ENCODE measurements around the gene PEAK1. TPM values are rescaled to one million over a fixed set of nuclear protein-coding genes. Genes with fewer than 3 reads are reported as not detected.
"Not testable (repeated sequence)": the region's sequence is repeated elsewhere in the genome, so short reads cannot be mapped to it uniquely, and the experiment has no call there.

PEAK1 gene
- total and polyA plus RNA-seq, 3 donors from 2014 or later = 33.2 to 130 (median 107) TPM

- no peaks in the 10 kb centered on the region for H3K36me3 ChIP-seq (ENCODE audit: low read depth, missing control alignments)
- H3K4me1 ChIP-seq = no peaks in the 10 kb centered on the region
- no peaks in the 10 kb centered on the region for H3K9me3 ChIP-seq
- 75 to 82% methylated on average over 4 of the region's 4 CpGs for WGBS, 2 donors
- intact Hi-C loops (cut with DNase I; ENCODE audit: low total_unique reads) = no loop called here
- no peak for DNase-seq
- H3K4me3 ChIP-seq = no peak overlapping the region
- H3K27me3 ChIP-seq = no peaks in the 10 kb centered on the region
- no peak overlapping the region for H3K27ac ChIP-seq
- TF ChIP-seq POLR2A (IDR thresholded peaks at IDR 0.05) (no peak), CTCF (IDR thresholded peaks at IDR 0.05) (no peak)
Measured at GRCh38 chr15:77409259-77410156, 10.4 kb downstream of the PEAK1 start.

GRCh38 chr15:77406846-77407245 is 13.1 kb downstream of the PEAK1 start:
- no peak for TF ChIP-seq CTCF (IDR thresholded peaks at IDR 0.05)
- no peak for TF ChIP-seq POLR2A (IDR thresholded peaks at IDR 0.05)
- Histone ChIP-seq H3K27me3 (no peaks in the 10 kb centered on the region), H3K36me3 (ENCODE audit: low read depth, missing control alignments) (no peaks in the 10 kb centered on the region), H3K27ac (no peak overlapping the region), H3K4me3 (no peak overlapping the region), H3K9me3 (no peaks in the 10 kb centered on the region), H3K4me1 (no peaks in the 10 kb centered on the region)
- no peak for DNase-seq
- intact Hi-C loops (cut with DNase I; ENCODE audit: low total_unique reads) = no loop called here
- WGBS, 2 donors = 83 to 86% methylated on average over 4 of the region's 4 CpGs

- H3K4me1 ChIP-seq; H3K27me3 ChIP-seq; H3K36me3 ChIP-seq (ENCODE audit: low read depth, missing control alignments); H3K27ac ChIP-seq; DNase-seq; H3K9me3 ChIP-seq; intact Hi-C loops (cut with DNase I; ENCODE audit: low total_unique reads); H3K4me3 ChIP-seq: not testable (repeated sequence)
- WGBS, 2 donors = 79 to 93% methylated on average over 1 of the region's 1 CpG
Measured at GRCh38 chr15:77406173-77406759, 13.6 kb downstream of the PEAK1 start.

- intact Hi-C loops (cut with DNase I; ENCODE audit: low total_unique reads) = no loop called here
- WGBS, 2 donors = 34 to 51% methylated on average over 1 of the region's 1 CpG
- DNase-seq = no peak
- H3K4me3 ChIP-seq = no peak overlapping the region
- H3K4me1 ChIP-seq = no peaks in the 10 kb centered on the region
- H3K27ac ChIP-seq = no peak overlapping the region
- no peaks in the 10 kb centered on the region for H3K27me3 ChIP-seq
- H3K36me3 ChIP-seq (ENCODE audit: low read depth, missing control alignments) = no peaks in the 10 kb centered on the region
- H3K9me3 ChIP-seq = no peaks in the 10 kb centered on the region
- no peak for TF ChIP-seq CTCF (IDR thresholded peaks at IDR 0.05)
- no peak for TF ChIP-seq POLR2A (IDR thresholded peaks at IDR 0.05)
Measured at GRCh38 chr15:77402740-77403379, 17.0 kb downstream of the PEAK1 start.

GRCh38 chr15:77400258-77400657 is 19.6 kb downstream of the PEAK1 start:
- Histone ChIP-seq H3K27me3 (no peaks in the 10 kb centered on the region), H3K27ac (no peak overlapping the region), H3K36me3 (ENCODE audit: low read depth, missing control alignments) (no peaks in the 10 kb centered on the region), H3K4me1 (no peaks in the 10 kb centered on the region), H3K4me3 (no peak overlapping the region), H3K9me3 (no peaks in the 10 kb centered on the region)
- intact Hi-C loops (cut with DNase I; ENCODE audit: low total_unique reads) = no loop called here
- TF ChIP-seq CTCF (IDR thresholded peaks at IDR 0.05) (no peak), POLR2A (IDR thresholded peaks at IDR 0.05) (no peak)
- 92 to 100% methylated on average over 1 of the region's 1 CpG for WGBS, 2 donors
- no peak for DNase-seq
